Stimulated activated naive CD4-positive, alpha-beta T cell treated with Interleukin-2 at 50 U/mL for 16 hours (primary cell): ENCODE measurements around the gene RASA2.
A peak's percentile ranks its signal among the peaks of the same experiment; 100 is the strongest.

Experiments
- DNase-seq: peaks from one replicate; lab custom pipeline; 2025; lab: John Stamatoyannopoulos, UW

RASA2 gene

GRCh38 chr3:141486746-141487520, at the start of gene RASA2:
Gene RASA2, plus strand, starts transcription at chr3:141487027. Its CDS starts 57 bp downstream, at chr3:141487084.
- peak; percentile 71 for DNase-seq

- no peak for DNase-seq
Measured at GRCh38 chr3:141439589-141439988, 47.2 kb upstream of the RASA2 start.

- no peak for DNase-seq
Measured at GRCh38 chr3:141440942-141441341, 45.9 kb upstream of the RASA2 start.

- peak; percentile 64 for DNase-seq
Measured at GRCh38 chr3:141441381-141442364, 45.2 kb upstream of the RASA2 start.

- no peak for DNase-seq
Measured at GRCh38 chr3:141442446-141442845, 44.4 kb upstream of the RASA2 start.

GRCh38 chr3:141442914-141443313, 43.9 kb upstream of the RASA2 start:
- DNase-seq, result no peak

GRCh38 chr3:141444586-141445285, 42.1 kb upstream of the RASA2 start:
- no peak for DNase-seq

- DNase-seq, result no peak
Measured at GRCh38 chr3:141445990-141446389, 40.8 kb upstream of the RASA2 start.

- no peak for DNase-seq
Measured at GRCh38 chr3:141446737-141447136, 40.1 kb upstream of the RASA2 start.

GRCh38 chr3:141447383-141447782, 39.4 kb upstream of the RASA2 start:
- no peak for DNase-seq

- no peak for DNase-seq
Measured at GRCh38 chr3:141448606-141449220, 38.1 kb upstream of the RASA2 start.

- no peak for DNase-seq
Measured at GRCh38 chr3:141449424-141449823, 37.4 kb upstream of the RASA2 start.

GRCh38 chr3:141450727-141451375, 36.0 kb upstream of the RASA2 start:
- DNase-seq, result no peak

- DNase-seq, result no peak
Measured at GRCh38 chr3:141452045-141452444, 34.8 kb upstream of the RASA2 start.

GRCh38 chr3:141452773-141453172, 34.1 kb upstream of the RASA2 start:
- DNase-seq, result no peak

- no peak for DNase-seq
Measured at GRCh38 chr3:141454054-141454453, 32.8 kb upstream of the RASA2 start.

GRCh38 chr3:141454906-141455602, 31.8 kb upstream of the RASA2 start:
- DNase-seq, result no peak

GRCh38 chr3:141455603-141456300, 31.1 kb upstream of the RASA2 start:
- no peak for DNase-seq

- no peak for DNase-seq
Measured at GRCh38 chr3:141456301-141456625, 30.6 kb upstream of the RASA2 start.

- no peak for DNase-seq
Measured at GRCh38 chr3:141457624-141458236, 29.1 kb upstream of the RASA2 start.
